Breast epithelium (tissue), 4 donors: ENCODE data around the gene ANKRD55. TPM values are rescaled to one million over a fixed set of nuclear protein-coding genes. Genes with fewer than 3 reads are reported as not detected.

Source experiments
- DNase-seq, 2 donors: peaks; one replicate each; pipeline ENCODE4 v3.0.0-alpha.2; 2019; ENCODE audit warnings: low spot score in 2 of 2
- H3K27ac ChIP-seq, 2 donors: fragments of 200-600 bp; sonication (generic) in 1 of 2; one replicate each; pipeline ENCODE4 v1.5.1; 2016 to 2019; ENCODE audit warnings: mild to moderate bottlenecking in 1 of 2
- H3K27me3 ChIP-seq, 2 donors: fragments of 200-600 bp; sonication (generic) in 1 of 2; one replicate each; pipeline versions ENCODE4 v1.5.1 to v1.6.0; 2017 to 2019; ENCODE audit warnings: control low read depth in 1 of 2, mild to moderate bottlenecking in 1 of 2
- H3K36me3 ChIP-seq: fragments of 200-600 bp; one replicate; pipeline ENCODE4 v1.5.1; 2019
- H3K4me1 ChIP-seq, 2 donors: fragments of 200-600 bp; sonication (generic); one replicate each; pipeline ENCODE4 v1.5.1; 2016 to 2019; ENCODE audit warnings: control low read depth in 1 of 2
- H3K4me3 ChIP-seq, 3 donors: fragments of 200-600 bp; sonication (generic); 1 replicate in 2 of 3; 2 replicates in 1 of 3; pipeline ENCODE4 v1.5.1; 2016 to 2019; ENCODE audit warnings: mild to moderate bottlenecking in 3 of 3, moderate library complexity in 2 of 3
- H3K9me3 ChIP-seq, 2 donors: fragments of 200-600 bp; sonication (generic) in 1 of 2; one replicate each; pipeline ENCODE4 v1.5.1; 2016 to 2019; ENCODE audit warnings: control low read depth in 1 of 2
- CTCF ChIP-seq, 3 donors: fragments of 450-650 bp; IDR thresholded peaks; one replicate each; pipeline ENCODE4 v1.5.1; 2016 to 2017; ENCODE audit warnings: antibody characterized with exemption in 3 of 3, mild to moderate bottlenecking in 3 of 3, moderate library complexity in 3 of 3
- POLR2A ChIP-seq: fragments of 450-650 bp; IDR thresholded peaks from one replicate; pipeline ENCODE4 v1.6.1; 2016; ENCODE audit warnings: antibody characterized with exemption, mild to moderate bottlenecking, moderate library complexity
- POLR2AphosphoS5 ChIP-seq, 3 donors: sonication (generic); formaldehyde crosslinking; IDR thresholded peaks; one replicate each; pipeline ENCODE4 v1.6.1; 2017; ENCODE audit warnings: antibody characterized with exemption in 3 of 3
- intact Hi-C: fragments of 100-400 bp; cut with DNase I; formaldehyde crosslinking; loops from one replicate; pipeline ENCODE4 v1.15.1; 2023; ENCODE audit warnings: low total_unique reads
- total RNA-seq, 3 donors: library from RNA; depleted of rRNA; stranded (reverse); fragments of >200 nt; gene quantifications; one replicate each; pipeline ENCODE4 v1.1.0, GENCODE V29; 2016

ANKRD55 gene
- total RNA-seq: under 1 TPM in 2 of 3 donors, not detected in 1; 0.32 to 0.33 TPM

GRCh38 chr5:56233230-56233629, at the start of gene ANKRD55:
TSS of gene ANKRD55 (minus strand) at chr5:56233330. CDS start at chr5:56232913, 417 bp downstream.
- no peaks in the 10 kb centered on the region for H3K36me3 ChIP-seq
- TF ChIP-seq POLR2AphosphoS5 (IDR thresholded peaks at IDR 0.05): no peak
- TF ChIP-seq CTCF (IDR thresholded peaks at IDR 0.05): no peak
- TF ChIP-seq POLR2A: no peak
- DNase-seq: no peak
- H3K9me3 ChIP-seq: no peaks in the 10 kb centered on the region
- H3K27ac ChIP-seq: no peak within 1 kb of the TSS
- H3K27me3 ChIP-seq: no peaks in the 10 kb centered on the region
- no peak within 1 kb of the TSS for H3K4me3 ChIP-seq
- intact Hi-C loops: no loop called here
- no peaks in the 10 kb centered on the region for H3K4me1 ChIP-seq

GRCh38 chr5:56282216-56282615, 49.1 kb upstream of the ANKRD55 start:
- H3K36me3 ChIP-seq: no peaks in the 10 kb centered on the region

GRCh38 chr5:56281489-56282165, 48.5 kb upstream of the ANKRD55 start:
- no peak overlapping the region for H3K4me3 ChIP-seq
- DNase-seq: no peak
- no peak overlapping the region for H3K27ac ChIP-seq
- intact Hi-C loops: no loop called here
- H3K36me3 ChIP-seq: no peaks in the 10 kb centered on the region
- no peaks in the 10 kb centered on the region for H3K9me3 ChIP-seq
- H3K27me3 ChIP-seq: no peaks in the 10 kb centered on the region
- no peaks in the 10 kb centered on the region for H3K4me1 ChIP-seq
- no peak for TF ChIP-seq POLR2A
- no peak for TF ChIP-seq POLR2AphosphoS5 (IDR thresholded peaks at IDR 0.05)
- TF ChIP-seq CTCF (IDR thresholded peaks at IDR 0.05): no peak

More at GRCh38 chr5:56282216-56282615, 49.1 kb upstream of the ANKRD55 start:
- H3K27ac ChIP-seq: no peak overlapping the region
- H3K27me3 ChIP-seq: no peaks in the 10 kb centered on the region
- no peak for TF ChIP-seq POLR2A
- no peak for TF ChIP-seq CTCF (IDR thresholded peaks at IDR 0.05)
- no peak for TF ChIP-seq POLR2AphosphoS5 (IDR thresholded peaks at IDR 0.05)
- H3K4me3 ChIP-seq: no peak overlapping the region
- H3K4me1 ChIP-seq: no peaks in the 10 kb centered on the region
- no peaks in the 10 kb centered on the region for H3K9me3 ChIP-seq
- no peak for DNase-seq
- intact Hi-C loops: no loop called here

GRCh38 chr5:56279979-56280378, 46.8 kb upstream of the ANKRD55 start:
- no peaks in the 10 kb centered on the region for H3K4me1 ChIP-seq
- no peaks in the 10 kb centered on the region for H3K9me3 ChIP-seq
- no peak for TF ChIP-seq CTCF (IDR thresholded peaks at IDR 0.05)
- TF ChIP-seq POLR2AphosphoS5 (IDR thresholded peaks at IDR 0.05): peak in 2 of 3 donors; percentile 23 to 46
- H3K27me3 ChIP-seq: no peaks in the 10 kb centered on the region
- DNase-seq: peak in 1 of 2 donors; percentile 41
- no peaks in the 10 kb centered on the region for H3K36me3 ChIP-seq
- H3K4me3 ChIP-seq: no peak overlapping the region
- intact Hi-C loops: no loop called here
- no peak overlapping the region for H3K27ac ChIP-seq

GRCh38 chr5:56279291-56279690, 46.2 kb upstream of the ANKRD55 start:
- intact Hi-C loops: no loop called here
- no peak for DNase-seq
- Histone ChIP-seq H3K9me3 (no peaks in the 10 kb centered on the region), H3K4me1 (no peaks in the 10 kb centered on the region), H3K36me3 (no peaks in the 10 kb centered on the region), H3K4me3 (no peak overlapping the region), H3K27ac (peak overlapping the region; percentile 21 to 45), H3K27me3 (no peaks in the 10 kb centered on the region)
- TF ChIP-seq POLR2A: no peak
- TF ChIP-seq POLR2AphosphoS5 (IDR thresholded peaks at IDR 0.05): no peak
- TF ChIP-seq CTCF (IDR thresholded peaks at IDR 0.05): no peak
